Activated T-cell treated with anti-CD3 and anti-CD28 coated beads, Interleukin-2, amount 50 U/mL, for 48 hours (primary cell): Measurements from ENCODE around the gene AHSP.
A peak's percentile ranks its signal among the peaks of the same experiment; 100 is the strongest.
"Not testable (repeated sequence)": the region's sequence is repeated elsewhere in the genome, so short reads cannot be mapped to it uniquely, and the experiment has no call there.

Source experiments
- DNase-seq, 2 experiments: peaks; one replicate each; pipeline ENCODE4 v3.0.0-alpha.2; 2020

Gene AHSP

GRCh38 chr16:31501226-31501965 lies 26.3 kb upstream of the AHSP start:
- no peak for DNase-seq

GRCh38 chr16:31501966-31502348 lies 25.7 kb upstream of the AHSP start:
- no peak for DNase-seq

GRCh38 chr16:31502981-31503380 lies 24.7 kb upstream of the AHSP start:
- no peak for DNase-seq

DNA sequence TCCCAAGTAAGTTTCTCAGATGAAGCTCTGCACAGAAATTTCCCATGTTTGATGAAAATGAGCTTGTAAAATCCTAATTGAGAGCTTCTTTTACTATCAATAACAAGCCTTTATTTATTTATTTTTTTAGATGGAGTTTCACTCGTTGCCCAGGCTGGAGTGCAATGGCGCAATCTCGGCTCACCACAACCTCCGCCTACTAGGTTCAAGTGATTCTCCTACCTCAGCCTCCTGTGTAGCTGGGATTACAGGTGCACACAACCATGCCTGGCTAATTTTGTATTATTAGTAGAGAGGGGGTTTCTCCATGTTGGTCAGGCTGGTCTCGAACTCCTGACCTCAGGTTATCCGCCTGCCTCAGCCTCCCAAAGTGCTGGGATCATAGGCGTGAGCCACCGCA lies 24.1 kb upstream of the AHSP start:
- not testable (repeated sequence) for DNase-seq

DNA sequence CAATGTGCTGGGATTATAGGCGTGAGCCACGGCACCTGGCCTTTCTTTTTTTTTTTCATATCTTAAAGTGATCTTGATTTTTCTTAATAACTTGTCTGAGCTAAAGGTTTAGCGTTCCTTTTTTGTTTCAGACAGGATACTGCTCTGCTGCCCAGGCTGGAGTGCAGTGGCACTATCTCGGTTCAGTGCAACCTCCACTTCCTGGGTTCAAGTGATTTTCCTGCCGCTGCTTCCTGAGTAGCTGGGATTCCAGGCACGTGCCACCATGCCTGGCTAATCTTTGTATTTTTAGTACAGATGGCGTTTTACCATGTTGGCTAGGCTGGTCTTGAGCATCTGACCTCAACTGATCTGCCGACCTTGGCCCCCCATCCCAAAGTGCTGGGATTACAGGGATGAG lies 23.5 kb upstream of the AHSP start:
- no peak for DNase-seq

DNA sequence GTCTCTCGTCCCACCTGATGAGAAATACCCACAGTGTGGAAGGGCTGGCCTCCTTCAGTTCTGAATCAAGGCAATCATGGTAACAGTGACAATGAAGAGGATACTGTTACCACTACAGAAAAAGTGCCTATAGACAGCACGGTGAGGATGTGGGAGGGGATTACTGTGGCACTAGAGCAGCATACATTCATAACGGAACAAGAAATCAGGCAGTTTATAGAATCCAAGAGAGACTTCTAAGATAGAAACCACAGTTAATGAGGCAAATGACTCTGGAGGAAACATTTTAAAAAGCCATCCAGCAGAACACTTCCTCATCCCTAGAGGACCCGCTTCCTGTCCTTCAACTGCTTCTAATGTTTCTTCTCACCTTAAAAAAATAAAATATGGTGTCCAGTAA lies 22.2 kb upstream of the AHSP start:
- DNase-seq, result peak; percentile 35 to 42

- no peak for DNase-seq
These were observed 20.1 kb upstream of the AHSP start for GRCh38 chr16:31507617-31507928.

DNA sequence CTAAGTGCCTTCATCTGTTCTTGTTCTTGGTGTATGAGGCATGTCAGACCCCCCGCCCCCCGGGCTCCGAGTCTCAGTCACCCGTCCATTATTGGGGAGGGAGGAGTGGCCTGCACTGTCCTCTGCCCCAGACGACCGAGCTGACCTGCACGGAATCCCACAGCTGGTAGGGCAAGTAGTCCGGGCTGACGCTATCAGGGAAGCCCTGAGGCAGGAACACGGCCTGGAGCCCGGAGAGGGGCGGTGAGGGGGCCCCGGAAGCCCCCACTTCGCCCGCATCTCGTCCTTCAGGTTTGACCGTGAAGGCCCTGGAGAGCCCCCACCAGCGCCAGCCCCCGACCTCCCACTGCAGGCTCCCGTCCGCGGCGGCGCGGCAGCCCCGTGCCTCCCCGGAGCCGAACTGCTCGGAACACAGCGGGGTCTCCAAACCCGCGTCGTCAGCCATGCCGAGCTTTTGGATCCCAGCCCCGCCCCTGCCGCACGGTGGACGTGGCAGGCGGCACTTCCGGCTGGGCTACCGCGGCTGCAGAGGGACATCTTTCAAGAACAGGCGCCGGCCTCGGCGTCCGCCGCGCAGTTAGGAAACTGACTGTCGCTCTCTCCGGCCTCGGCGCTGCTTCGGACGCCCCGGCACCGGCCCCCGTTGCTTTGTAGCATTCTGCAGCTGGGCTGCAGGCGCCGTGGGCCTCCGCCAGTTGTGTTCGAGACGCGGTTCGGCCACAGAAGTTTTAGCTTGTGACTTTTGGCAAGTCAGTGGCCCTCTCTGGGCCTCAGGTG lies 19.6 kb upstream of the AHSP start, which contains the start of gene RUSF1:
Gene RUSF1, minus strand, starts transcription at position 463 of the 777 bp plus-strand sequence. Its CDS starts 18 bp downstream, at position 445.
- peak; percentile 89 to 91 for DNase-seq

DNA sequence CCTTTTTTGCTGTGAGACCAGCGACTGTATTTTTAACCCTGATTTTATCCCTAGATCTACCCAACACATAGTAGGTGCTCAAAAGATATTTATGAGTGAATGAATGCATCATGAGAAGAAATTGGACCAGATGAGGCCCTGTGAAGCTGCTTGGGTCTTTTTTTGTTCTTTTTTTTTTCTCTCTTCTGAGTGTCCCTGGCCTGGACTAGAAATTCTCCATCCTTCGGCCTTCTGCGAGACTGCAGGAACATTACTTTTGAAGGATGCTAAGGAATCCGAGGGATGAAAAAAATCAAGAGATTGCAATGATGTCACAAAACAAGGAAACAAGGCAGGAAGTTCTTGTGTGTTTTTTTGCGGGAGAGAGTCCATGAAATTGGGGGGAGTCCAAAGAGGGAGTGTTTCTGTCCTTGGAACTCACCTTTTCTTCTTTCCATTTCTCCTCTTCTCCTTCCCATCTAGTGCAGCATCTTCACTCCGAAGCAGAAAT lies 18.9 kb upstream of the AHSP start:
- DNase-seq, result no peak

- no peak for DNase-seq
These were observed 14.6 kb upstream of the AHSP start for GRCh38 chr16:31513126-31513525.

GRCh38 chr16:31513884-31514283 lies 13.8 kb upstream of the AHSP start:
- no peak for DNase-seq

DNA sequence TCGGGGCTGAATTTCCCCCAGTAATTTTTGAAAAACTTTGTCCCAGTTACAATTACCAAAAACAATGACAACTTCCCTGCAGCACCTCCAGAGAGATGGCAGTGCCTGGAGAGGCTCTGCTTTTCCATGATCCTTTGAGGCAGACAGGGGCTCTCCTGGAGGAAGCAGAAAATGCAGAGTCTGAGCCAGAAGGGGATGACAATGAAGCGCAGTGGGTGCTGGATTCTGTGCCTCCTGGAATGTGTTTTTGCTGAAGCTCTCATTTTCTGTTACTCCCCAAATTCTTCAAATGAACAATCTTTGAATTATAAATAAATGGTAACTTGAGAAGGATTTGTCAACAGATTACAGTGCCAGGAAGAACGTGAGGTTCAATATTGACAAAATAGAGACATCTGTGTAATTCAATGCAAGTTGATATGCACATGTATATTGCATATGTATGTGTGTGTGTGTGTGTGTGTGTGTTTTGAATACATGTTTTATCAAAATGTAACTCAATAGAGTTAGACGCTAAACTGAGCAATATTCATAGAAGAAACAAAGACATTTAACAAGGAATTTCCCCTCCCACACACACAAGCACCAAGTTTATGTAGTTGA lies 9.8 kb upstream of the AHSP start:
- DNase-seq, result no peak

- no peak for DNase-seq
These were observed 7.8 kb upstream of the AHSP start for GRCh38 chr16:31519759-31520431.

DNA sequence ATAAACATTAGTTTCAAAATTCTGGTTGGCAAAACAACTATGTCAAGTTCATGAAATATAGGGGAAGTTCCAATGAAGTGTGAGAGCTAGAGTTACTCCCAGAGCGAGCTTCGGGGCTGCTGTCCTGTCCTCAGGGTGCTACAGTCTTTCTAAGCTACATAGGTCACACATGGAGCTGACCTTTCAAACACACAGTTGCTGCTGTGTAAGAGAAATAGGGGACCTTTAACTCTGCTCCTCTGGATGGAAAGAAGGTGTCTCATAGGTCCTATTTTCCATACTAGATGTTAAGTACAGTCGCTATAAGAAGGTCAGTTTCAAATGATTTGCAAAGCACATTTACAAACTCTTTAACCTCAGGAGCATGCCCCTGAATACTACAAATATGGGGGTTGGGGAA lies 6.3 kb upstream of the AHSP start:
- DNase-seq, result no peak

DNA sequence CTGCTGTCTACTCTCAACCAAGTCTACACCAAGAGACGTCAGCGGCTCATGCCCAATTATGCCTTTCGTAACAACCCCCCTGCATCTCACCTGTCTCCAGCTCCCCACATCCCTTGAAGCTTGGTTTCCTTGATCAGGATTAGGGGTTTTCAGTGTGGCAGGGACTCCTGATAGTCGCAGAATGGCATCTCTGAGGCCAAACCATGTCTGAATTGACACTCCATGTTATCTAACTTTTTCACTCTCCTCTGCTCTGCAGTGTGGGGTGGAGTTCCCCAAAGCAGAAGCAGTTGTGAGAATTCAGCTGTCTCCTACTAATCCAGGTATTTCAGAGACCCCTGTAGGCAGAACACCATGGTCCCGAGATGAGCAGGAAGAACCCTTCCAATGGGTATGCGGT lies 5.6 kb upstream of the AHSP start:
- no peak for DNase-seq

- not testable (repeated sequence) for DNase-seq
These were observed 3.9 kb upstream of the AHSP start for GRCh38 chr16:31523768-31524167.

DNA sequence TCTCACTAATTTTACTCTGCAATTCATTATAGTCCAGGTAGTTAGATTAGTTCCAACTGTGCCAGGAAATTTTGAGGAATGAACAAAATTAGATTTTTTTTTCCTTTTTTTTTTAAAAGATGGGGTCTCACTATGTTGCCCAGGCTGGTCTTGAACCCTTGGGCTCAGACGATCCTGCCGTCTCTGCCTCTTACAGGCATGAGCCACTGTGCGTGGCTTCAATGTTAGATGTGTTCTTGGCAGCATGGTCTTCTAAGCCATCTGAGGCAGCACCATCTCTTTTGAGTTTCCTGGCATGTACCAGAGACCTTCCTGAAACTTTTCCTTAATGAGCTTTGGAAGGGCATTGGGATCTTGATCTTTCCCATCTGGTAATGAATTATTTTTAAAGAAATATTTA lies 2.6 kb upstream of the AHSP start:
- DNase-seq, result no peak

GRCh38 chr16:31528523-31529107 lies 915 bp downstream of the AHSP start:
- no peak for DNase-seq

DNA sequence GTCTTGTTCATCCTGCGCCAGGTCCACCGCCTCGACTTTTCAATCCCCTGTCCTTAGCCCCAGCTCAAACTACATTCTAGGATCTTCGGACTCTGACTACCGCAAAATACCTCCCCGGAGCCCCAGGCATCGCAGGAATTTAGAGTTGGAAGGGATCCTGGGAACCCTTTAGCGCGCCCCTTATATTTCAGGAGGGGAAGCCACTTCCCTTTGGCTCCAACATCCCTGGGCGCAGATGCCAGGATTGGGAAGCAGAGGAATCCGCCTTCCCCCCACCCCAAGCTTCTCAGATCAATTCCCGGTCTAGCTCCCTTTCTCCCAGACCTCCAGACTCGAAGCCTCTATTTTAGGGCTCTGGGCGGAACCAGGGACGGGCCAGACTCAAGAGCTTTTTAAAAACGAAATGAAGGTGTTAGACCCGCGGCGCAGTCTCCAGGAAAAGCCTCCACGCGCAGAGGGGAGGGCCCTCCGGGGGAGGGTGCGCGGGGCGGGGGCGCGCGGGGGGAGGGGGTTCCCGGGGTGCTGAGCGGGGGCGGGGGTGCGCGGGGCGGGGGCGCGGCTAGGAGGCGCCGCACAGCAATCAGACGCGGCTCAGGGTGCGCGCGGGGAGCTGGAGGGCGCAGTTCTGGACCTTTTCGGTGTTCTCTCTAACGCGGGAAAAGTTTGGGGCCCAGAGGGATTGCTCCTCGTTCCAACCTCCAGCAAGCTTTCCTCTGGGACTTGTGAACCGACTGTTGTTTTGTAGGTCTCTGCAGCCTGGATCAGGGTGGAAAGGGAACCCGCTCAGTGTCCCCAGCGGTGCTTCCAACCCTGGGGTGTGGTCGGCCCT lies 1.6 kb downstream of the AHSP start:
- DNase-seq, result no peak

GRCh38 chr16:31529937-31530312 lies 2.2 kb downstream of the AHSP start:
- DNase-seq, result no peak

- no peak for DNase-seq
These were observed 2.7 kb downstream of the AHSP start for GRCh38 chr16:31530405-31530804.

DNA sequence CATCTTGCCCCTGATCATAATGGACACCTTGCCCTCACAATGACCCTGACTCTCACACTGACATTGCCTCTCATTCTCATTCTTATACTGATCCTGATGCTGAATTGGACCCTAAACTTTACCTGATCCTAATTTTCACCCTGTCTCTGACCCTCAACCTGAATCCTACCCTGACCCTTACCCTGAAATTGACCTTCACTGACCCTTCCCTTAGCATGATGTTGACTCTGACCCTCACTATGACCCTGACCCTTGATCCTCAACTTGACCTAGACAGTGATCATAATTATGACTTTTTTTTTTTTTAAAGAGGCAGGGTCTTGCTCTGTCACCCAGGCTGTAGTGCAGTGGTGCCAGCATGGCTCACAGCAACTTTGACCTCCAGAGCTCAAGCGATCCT lies 3.4 kb downstream of the AHSP start:
- DNase-seq, result no peak
